ENCODE data around the gene TXNRD2. TPM values are rescaled to one million over a fixed set of nuclear protein-coding genes. Genes with fewer than 3 reads are reported as not detected.

Gene TXNRD2
- total RNA-seq, 2 donors from 2014 or later, result 7.3 to 13.6 TPM

GRCh38 chr22:19966908-19967750, 25.5 kb upstream of the TXNRD2 start:
- Mint-ChIP-seq H3K36me3 (ENCODE audit: low read depth) (peaks cover 4% of the 10 kb centered on the region), H3K27me3 (ENCODE audit: insufficient read depth) (peaks cover 2% of the 10 kb centered on the region), H3K27ac (no peak overlapping the region), H3K4me3 (no peak overlapping the region), H3K9me3 (no peaks in the 10 kb centered on the region), H3K4me1 (peaks cover 5% of the 10 kb centered on the region)
- Histone ChIP-seq H3K27ac (ENCODE audit: low read depth, low read length) (peak overlapping the region; percentile 42), H3K9me3 (ENCODE audit: control insufficient read depth, low read length) (no peaks in the 10 kb centered on the region), H3K27me3 (ENCODE audit: control insufficient read depth, insufficient read depth, low read length, poor library complexity, severe bottlenecking) (no peaks in the 10 kb centered on the region), H3K4me1 (ENCODE audit: control insufficient read depth, insufficient read depth, low read length) (no peaks in the 10 kb centered on the region), H3K4me3 (ENCODE audit: low read length) (no peak overlapping the region), H3K9ac (ENCODE audit: extremely low read depth, low read length, poor library complexity, severe bottlenecking) (no peak overlapping the region), H3K36me3 (ENCODE audit: control insufficient read depth, insufficient read depth, low read length) (peaks cover 9% of the 10 kb centered on the region)
- WGBS, 2 experiments (ENCODE audit: insufficient coverage in 1 of 2, insufficient read length in 1 of 2), result 89% methylated on average over 16 to 20 of the region's 20 CpGs
- DNase-seq, result no peak
- no peak for TF ChIP-seq CTCF (conservative IDR thresholded peaks at IDR 0.05)

DNA sequence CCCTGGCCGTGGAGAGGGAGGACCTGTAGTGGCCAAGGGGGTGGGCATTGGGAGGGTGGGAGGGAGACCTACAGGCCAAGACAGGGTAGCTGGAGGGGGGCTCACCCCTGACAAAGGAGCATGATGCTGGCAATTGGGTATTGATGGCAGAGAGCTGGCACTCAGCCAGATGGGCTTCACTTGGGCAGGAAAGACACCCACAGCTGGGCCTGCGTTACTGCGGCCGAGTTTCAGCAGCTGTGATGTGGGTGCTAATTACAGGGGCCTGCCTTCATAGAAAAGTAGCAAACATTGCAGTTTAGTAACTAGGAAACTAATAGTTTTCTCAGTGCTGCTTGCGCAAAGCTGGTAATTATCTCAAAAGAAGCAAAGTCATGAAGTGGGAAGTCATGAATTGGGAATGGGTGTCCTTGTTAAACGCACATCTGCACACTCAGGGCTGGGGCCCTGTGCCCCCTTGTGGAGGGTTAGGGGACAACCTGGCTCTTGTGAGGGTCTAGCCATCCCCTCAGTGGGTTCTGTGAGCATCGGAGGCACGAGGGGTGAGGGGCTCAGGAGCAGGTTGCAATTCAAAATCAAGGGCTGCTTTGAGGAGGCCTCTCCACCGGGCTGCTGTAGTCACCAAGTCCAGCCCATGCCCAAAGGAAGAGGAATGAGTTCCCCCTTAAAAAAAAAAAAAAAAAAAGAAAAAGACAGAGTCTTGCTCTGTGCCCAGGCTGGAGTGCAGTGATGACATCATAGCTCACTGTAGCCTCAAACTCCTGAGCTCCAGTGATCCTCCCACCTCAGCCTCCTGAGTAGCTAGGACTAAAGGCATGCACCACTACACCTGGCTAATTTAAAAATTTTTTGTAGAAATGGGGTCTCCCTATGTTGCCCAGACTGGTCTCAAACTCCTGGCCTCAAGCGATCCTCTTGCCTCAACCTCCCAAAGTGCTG, 24.4 kb upstream of the TXNRD2 start:
- no peak overlapping the region for H3K4me3 Mint-ChIP-seq
- no peak overlapping the region for H3K27ac ChIP-seq (ENCODE audit: low read depth, low read length)

More for the DNA sequence above, 24.4 kb upstream of the TXNRD2 start:
- H3K9me3 ChIP-seq (ENCODE audit: control insufficient read depth, low read length), result no peaks in the 10 kb centered on the region
- peak; percentile 79 for TF ChIP-seq CTCF (conservative IDR thresholded peaks at IDR 0.05)
- no peaks in the 10 kb centered on the region for H3K4me1 ChIP-seq (ENCODE audit: control insufficient read depth, insufficient read depth, low read length)
- WGBS, 2 experiments (ENCODE audit: insufficient coverage in 1 of 2, insufficient read length in 1 of 2), result 86 to 95% methylated on average over 6 to 10 of the region's 10 CpGs
- H3K27me3 ChIP-seq (ENCODE audit: control insufficient read depth, insufficient read depth, low read length, poor library complexity, severe bottlenecking), result no peaks in the 10 kb centered on the region
- peaks cover 5% of the 10 kb centered on the region for H3K4me1 Mint-ChIP-seq
- no peak overlapping the region for H3K4me3 ChIP-seq (ENCODE audit: low read length)
- peaks cover 9% of the 10 kb centered on the region for H3K36me3 ChIP-seq (ENCODE audit: control insufficient read depth, insufficient read depth, low read length)
- peaks cover 2% of the 10 kb centered on the region for H3K36me3 Mint-ChIP-seq (ENCODE audit: low read depth)
- no peaks in the 10 kb centered on the region for H3K9me3 Mint-ChIP-seq
- DNase-seq, result peak; percentile 76
- H3K9ac ChIP-seq (ENCODE audit: extremely low read depth, low read length, poor library complexity, severe bottlenecking), result no peak overlapping the region
- H3K27me3 Mint-ChIP-seq (ENCODE audit: insufficient read depth), result peaks cover 2% of the 10 kb centered on the region
- H3K27ac Mint-ChIP-seq, result no peak overlapping the region
